ENCODE data around the gene CPTP.
"Not testable (repeated sequence)": the region's sequence is repeated elsewhere in the genome, so short reads cannot be mapped to it uniquely, and the experiment has no call there.

Gene CPTP

DNA sequence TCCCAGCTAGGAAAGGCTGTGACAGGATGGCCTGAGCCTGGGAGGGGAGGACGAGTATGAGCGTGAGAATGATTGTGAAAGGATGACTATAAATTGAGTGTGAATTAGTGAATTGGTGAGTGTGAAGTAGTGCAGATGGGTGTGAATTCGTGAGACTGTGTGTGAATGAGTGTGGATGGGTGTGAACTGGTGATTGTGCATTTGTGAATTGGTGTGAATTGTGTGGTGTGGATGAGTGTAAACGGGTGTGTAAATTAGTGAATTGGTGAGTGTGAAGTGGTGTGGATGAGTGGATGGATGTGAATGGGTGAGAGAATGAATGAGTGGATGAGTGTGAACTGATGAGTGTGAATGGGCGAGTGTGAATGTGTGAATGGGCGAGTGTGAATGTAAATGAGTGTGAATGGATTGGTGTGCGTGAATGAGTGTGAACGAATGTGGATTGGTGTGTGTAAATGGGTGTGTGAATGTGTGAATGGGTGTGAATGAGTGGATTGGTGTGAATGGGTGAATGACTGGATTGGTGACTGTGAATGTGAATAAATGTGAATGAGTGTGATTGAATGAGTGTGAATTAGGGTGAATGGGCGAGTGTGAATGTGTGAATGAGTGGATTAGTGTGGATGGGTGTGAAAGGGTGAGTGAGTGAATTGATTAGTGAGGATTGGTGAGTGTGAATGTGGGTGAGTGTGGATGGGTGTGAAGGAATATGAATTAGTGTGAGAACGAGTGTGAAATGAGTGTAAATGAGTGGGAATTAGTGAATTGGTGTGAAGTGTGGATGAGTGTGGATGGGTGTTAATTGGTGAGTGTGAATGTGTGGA is 41.5 kb downstream of the CPTP start:
- DNase-seq (ENCODE audit: low read depth), result no peak

DNA sequence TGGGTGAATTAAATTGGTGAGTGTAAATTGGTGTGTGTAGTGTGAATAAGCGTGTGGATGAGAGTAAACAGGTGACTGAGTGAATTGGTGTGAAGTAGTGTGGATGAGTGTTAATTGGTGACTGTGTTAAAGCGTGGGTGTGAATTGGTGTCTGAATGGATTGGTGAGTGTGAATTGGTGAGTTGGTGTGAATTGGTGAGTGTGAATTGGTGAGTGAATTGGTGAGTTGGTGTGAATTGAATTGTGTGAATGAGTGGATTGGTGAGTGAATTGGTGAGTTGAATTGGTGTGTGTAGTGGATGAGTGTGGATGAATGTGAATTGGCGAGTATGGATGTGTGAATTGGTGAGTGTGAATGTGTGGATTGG is 42.1 kb downstream of the CPTP start:
- DNase-seq (ENCODE audit: low read depth), result no peak

DNA sequence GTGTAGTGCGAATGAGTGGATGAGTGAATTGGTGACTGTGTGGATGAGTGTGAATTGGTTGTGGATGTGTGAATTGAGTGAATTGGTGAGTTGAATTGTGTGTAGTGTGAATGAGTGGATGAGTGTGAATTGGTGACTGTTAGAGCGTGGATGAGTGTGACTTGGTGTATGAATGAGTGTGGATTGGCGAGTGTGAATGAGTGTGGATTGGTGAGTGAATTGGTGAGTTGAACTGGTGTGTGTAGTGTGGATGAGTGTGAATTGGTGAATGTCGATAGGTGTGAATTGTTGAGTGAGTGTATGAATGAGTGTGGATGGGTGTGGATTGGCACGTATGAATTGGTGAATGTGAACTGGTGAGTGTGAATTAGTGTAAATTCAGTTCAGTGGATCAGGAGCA is 42.7 kb downstream of the CPTP start:
- DNase-seq (ENCODE audit: low read depth), result no peak

DNA sequence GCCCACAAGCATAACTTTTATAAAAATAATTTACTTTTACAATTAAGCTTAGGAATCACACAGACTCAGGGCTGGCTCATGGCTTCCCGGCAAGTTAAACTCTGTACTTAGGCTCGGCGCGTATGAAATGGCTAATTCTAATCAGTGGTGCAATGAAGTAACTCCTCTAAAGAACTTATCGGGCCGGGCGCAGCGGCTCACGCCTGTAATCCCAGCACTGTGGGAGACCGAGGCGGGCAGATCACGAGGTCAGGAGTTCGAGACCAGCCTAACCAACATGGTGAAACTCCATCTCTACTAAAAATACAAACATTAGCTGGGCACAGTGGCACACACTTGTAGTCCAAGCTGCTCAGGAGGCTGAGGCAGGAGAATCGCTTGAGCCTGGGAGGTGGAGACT is 45.5 kb downstream of the CPTP start:
- not testable (repeated sequence) for DNase-seq (ENCODE audit: low read depth)

DNA sequence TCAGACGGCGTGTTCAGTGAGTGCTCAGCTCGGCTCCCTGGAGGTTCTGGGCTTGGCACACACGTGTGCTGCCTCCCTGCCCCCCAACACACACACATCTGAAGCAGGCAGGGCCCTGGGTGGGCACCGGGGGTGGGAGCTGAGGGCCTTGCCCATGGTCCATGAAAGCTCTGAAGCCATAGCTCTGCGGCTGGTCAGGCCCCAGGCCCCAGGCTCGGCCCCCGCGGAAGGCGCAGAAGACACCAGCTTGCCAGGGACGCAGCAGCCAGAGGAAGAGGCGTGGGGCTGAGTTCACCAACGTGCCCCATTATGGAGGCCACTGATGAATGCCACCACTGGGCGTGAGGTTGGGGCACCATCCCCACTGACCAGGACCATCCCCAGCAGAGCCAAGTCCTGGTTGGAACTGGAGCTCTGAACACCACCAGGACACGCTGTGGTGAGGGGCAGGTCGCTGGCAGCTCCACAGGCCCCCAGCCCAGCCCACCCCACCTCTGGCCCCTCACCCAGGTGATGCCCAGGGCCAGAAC is 46.2 kb downstream of the CPTP start:
- no peak for DNase-seq (ENCODE audit: low read depth)

DNA sequence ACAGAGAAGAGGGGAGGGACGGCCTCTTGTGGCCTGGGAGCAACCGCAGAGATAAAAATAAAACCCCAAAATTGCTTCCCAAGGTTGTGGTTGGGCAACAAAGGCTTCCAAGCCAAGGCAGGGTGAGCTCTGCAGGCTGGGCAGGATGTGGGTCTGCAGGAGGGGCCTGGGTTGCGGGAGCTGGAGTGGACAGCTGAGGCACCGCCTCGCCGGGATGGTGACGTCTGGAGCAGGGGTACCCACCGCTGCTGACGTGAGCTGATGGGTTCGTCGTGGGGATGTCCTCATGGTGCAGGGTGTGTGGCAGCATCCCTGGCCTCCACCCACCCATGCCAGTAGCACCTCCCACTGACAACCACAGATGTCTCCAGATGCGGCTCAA is 46.8 kb downstream of the CPTP start:
- no peak for DNase-seq (ENCODE audit: low read depth)

DNA sequence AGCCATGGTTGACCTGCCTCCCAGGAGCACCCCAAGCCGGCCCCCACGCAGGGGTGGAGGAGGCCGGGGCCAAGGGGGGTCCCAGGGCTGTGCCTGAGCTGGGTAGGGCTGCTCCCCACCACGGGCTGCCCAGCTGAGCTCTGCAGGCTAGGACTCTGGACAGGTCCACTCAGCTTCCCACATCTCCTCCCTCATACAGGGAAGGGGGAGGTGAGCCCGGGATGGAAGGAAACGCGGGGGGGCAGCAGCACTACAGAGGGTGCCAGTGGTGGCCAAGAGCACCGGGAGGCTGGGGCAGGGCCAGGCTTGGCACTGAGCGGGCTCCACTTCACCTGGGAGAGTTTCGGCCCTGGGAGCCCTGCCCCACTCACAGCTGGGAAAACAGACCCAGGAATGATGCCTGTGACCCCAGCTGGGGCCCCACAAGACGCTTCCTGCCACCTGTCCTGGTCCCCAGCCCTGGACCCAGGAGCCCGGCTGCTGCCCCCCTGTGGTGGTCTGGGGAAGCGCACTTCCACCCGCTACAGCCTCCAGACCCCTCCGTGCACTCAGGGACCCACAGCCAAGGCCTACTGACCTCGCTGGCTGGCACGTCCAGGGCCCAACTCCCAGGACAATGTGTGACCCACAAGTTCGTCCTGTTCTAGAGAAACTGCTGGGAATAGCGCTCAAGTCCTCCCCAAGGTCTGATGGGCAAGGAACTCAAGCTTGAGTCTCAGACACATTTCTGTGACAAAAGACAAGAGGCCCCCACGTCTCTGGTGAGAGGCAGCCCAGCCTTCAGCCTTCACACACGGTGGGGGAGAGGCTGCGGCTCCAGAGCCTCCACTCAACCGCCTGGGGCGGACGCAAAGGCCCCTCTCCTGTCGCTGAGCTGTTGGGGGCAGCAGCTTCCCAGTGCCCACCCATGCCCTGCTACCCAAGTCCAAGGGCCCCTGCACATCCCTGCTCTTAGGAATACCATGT is 47.4 kb downstream of the CPTP start:
- no peak for DNase-seq (ENCODE audit: low read depth)

DNA sequence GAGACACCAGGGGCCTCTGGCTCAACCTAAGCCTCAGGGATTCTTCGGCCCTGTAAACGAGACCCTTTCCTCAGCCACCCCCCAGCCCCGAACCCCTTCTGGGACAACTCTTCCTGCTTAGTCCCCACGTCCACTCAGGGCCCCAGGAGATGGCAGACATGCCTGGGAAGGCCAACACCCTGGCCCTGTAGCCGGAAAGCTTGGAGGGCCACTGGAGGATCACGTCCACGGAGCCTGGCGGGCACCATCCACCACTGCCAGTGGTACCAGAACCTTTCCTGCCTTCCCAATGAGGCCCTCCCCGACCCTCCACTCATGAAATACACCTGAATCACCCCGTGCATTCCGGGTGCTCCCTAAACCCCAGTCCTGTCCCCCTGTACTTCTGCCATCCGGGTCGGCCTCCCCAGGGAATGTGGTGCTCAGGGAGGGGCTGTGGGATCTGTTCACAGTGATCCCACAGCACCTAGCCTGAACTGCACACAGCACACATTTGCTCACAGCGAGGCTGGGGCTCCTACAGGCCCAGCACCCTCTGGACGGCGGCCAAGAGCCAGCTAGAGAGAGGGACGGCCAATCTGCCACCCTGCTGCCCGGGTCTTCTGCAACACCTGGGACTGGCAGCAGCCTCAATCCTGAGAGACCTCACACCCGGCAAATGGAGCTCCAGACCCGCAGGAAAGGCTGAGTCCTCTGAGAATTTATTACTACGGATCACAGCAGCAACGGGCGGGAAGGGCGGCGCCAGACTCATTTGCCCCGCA is 48.6 kb downstream of the CPTP start:
- no peak for DNase-seq (ENCODE audit: low read depth)

DNA sequence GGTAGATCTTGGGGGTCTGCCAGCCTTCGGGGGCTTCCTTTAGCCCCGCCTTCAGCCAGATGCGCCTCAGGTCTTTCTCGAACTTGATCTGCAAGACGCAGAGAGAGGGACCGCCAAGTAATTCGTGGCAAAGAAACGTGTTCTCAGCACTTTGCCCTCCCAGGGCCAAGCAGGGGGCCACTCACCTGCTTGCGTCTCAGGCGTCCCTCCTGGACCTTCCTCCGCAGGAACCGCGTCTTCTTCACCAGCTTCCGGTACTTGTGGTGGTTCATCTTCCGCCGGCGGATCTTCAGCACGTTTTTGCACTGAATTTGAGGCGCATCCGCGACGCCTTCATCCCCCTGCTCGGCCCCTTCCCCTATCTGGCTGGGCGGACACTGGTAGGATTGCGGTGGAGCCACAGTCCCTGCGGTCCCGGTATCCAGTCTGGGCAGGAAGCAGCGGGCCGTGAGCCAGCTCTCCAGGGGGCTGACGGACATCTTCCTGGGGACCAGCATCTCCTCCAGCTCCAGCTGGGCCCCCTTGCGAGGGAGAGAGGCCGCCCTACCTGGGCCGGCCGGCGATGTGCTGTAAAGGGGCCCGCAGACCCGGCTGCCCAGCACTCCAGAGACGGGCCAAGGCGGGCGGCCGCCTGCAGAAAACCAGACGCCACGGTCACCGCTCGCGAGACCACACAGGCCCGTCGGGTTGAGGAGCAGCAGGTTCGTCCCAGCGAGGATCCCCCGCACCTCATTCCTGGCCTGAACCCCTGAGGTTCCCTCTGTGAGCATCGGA is 49.4 kb downstream of the CPTP start:
- DNase-seq (ENCODE audit: low read depth), result no peak

DNA sequence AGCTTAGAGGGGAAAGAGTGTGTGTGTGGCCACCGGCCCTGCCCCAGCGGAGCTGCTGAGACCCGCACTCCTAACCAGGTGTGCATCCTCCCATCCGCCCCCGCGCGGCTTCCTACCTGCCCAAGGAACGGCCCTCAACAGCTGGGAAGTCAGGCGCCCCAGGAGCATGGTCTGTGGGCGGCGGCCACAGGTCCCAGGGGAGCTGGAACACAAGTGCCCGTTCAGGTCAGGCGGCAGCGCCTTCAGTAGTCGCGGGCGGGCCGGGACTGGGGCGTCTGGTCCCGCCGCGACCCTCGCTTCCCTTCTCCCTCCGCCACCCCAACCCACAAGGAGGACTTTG is 50.0 kb downstream of the CPTP start:
- no peak for DNase-seq (ENCODE audit: low read depth)

DNA sequence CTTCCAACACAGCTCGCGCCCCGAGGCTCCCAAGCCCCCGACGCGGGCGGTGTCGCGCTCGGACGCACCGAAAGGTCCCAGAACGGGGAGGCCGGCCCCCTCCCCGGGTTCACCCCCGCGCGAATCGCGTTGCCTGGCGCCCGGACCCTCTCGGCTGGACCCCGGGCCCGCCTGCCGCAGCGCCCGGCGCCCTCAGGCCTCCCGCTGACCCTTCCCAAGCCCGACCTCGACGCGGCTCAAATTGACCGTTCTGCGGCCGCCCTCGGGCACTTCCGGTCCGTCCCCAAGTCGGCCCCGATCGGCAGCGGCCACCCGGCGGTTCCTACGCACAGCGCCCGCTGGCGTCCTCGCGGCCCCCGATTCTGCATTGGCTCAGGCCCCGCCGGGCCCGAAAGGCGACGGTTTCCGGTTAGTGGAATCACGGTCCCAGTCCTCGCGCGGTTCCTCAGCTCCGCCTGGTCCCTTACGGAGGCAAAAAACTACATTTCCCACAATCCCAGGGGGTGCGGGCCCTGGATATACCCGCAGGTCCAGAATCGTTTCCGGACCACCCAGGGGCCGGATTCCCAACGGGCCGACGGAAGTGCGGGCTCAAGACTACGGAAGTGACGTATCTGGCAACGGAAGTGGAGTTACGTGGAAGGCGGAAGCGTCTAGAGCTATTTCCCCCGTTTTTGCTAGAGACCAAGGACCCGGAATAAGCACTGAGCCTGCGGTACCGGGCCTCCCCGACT is 50.5 kb downstream of the CPTP start, which contains the start of gene AURKAIP1:
Gene AURKAIP1, minus strand, starts transcription at position 279 of the 734 bp plus-strand sequence. CDS start 451 bp downstream, outside the sequence.
- peak; percentile 98 for DNase-seq (ENCODE audit: low read depth)

DNA sequence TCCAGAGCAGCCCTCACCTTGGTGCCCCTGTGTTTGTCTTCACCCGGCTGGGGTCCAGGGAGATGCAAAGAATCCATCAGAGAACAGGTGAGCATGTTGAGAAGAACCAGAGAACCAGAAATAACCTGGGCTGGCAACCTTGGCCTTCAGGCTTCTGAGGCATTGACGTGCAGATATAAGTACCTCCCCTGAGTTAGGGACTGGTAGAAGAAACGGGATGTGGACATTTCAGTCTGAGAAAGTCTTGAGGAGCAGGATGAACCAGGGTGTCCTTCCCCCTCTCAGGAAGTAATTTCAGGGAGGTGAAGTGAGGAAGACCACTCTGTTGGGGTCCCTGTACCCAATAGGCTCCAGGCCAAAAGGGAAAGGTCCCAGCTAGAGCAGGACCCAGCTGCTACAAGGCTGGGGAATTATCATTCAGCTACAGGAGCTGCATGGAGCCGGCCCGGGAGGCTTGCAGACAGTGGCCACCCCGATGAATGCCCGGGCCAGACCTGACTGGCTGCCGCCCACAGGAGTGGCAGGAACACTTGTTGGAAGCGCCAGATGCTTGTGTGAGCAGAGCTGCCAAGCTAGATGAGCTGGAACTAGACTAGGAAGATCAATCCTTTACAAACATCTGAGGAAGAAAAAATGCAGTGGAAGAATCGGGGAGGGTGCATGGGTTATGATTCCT is 52.1 kb downstream of the CPTP start:
- DNase-seq (ENCODE audit: low read depth), result no peak

DNA sequence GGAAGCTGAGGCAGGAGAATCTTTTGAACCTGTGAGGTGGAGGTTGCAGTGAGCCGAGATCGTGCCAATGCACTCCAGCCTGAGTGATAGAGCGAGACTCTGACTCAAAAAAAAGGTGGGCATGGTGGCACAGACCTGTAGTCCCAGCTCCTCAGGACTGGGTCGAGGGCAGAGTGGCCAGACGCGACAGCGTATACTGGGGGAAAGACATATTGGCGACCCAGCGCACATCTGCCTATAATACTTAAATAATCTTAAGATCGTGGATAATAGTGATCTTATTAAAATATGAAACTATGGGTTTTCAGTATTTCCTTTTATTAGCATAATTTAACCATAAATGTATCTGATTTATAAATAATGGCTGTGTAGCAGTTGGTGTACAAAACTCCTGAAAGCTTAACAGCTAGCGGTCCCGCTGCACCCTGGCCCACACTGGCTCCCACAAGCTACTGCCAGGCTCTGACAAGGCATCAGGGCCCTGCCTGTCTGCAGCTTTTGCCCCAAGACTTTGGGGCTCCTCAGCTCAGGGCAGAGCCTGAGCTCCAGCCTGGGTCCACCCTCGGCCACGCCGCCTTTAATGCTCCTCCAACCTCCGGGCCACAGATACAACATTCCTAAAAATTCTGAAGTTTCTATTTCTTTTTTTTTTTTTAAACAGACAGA is 53.1 kb downstream of the CPTP start:
- no peak for DNase-seq (ENCODE audit: low read depth)
